SK-N-SH treated with all-trans-retinoic acid at 6 μM for 48 hours (cell line): Measurements from ENCODE around the gene PLPP1.

Experiments
- ATAC-seq: fragments of 200-7000 bp; cut with Tn5 transposase; 3 replicates; pipeline ENCODE4 v1.9.1; 2020; ENCODE audit warnings: mild to moderate bottlenecking, moderate library complexity
- ARNTL ChIP-seq: fragments of 450-650 bp; formaldehyde crosslinking; IDR thresholded peaks from 2 replicates; pipeline ENCODE4 v1.5.0; 2020; ENCODE audit warnings: low read depth, mild to moderate bottlenecking, moderate library complexity, borderline replicate concordance
- BACH2 ChIP-seq: fragments of 250-450 bp; sonication (Bioruptor Pico); IDR thresholded peaks from 2 replicates; pipeline ENCODE4 v1.9.0; 2021; ENCODE audit warnings: mild to moderate bottlenecking, borderline replicate concordance
- CSDC2 ChIP-seq: fragments of 250-450 bp; sonication (Bioruptor Pico); IDR thresholded peaks from 2 replicates; pipeline ENCODE4 v1.5.0; 2020; ENCODE audit warnings: mild to moderate bottlenecking, moderate library complexity
- ESRRG ChIP-seq: fragments of 250-450 bp; sonication (Bioruptor Pico); IDR thresholded peaks from 2 replicates; pipeline ENCODE4 v1.6.1; 2021; ENCODE audit warnings: mild to moderate bottlenecking
- ISL1 ChIP-seq: fragments of 250-450 bp; sonication (Bioruptor Pico); IDR thresholded peaks from 2 replicates; pipeline ENCODE4 v2.1.2; 2022; ENCODE audit warnings: mild to moderate bottlenecking, moderate library complexity
- PATZ1 ChIP-seq: fragments of 250-450 bp; sonication (Bioruptor Pico); IDR thresholded peaks from 2 replicates; pipeline ENCODE4 v1.8.0; 2020; ENCODE audit warnings: mild to moderate bottlenecking, moderate library complexity, borderline replicate concordance
- RARB ChIP-seq: fragments of 250-450 bp; sonication (Bioruptor Pico); IDR thresholded peaks from 2 replicates; pipeline ENCODE4 v1.8.0; 2021; ENCODE audit warnings: mild to moderate bottlenecking, moderate library complexity
- SNAI2 ChIP-seq: fragments of 250-450 bp; sonication (Bioruptor Pico); IDR thresholded peaks from 2 replicates; pipeline ENCODE4 v1.5.0; 2020; ENCODE audit warnings: mild to moderate bottlenecking, moderate library complexity
- TCF4 ChIP-seq: fragments of 250-450 bp; sonication (Bioruptor Pico); IDR thresholded peaks from 2 replicates; pipeline ENCODE4 v1.8.0; 2021; ENCODE audit warnings: mild to moderate bottlenecking, moderate library complexity, borderline replicate concordance
- TOX ChIP-seq: fragments of 250-450 bp; sonication (Bioruptor Pico); IDR thresholded peaks from 2 replicates; pipeline ENCODE4 v1.8.0; 2021; ENCODE audit warnings: mild to moderate bottlenecking, moderate library complexity, borderline replicate concordance
- ZFP30 ChIP-seq: fragments of 450-650 bp; formaldehyde crosslinking; IDR thresholded peaks from 2 replicates; pipeline ENCODE4 v1.5.0; 2022; ENCODE audit warnings: mild to moderate bottlenecking, moderate library complexity
- ZNF565 ChIP-seq: fragments of 450-650 bp; formaldehyde crosslinking; conservative IDR thresholded peaks from 2 replicates; pipeline ENCODE4 v1.5.0; 2020; ENCODE audit warnings: low read depth, mild to moderate bottlenecking, moderate library complexity
- ZNF8 ChIP-seq: fragments of 450-650 bp; formaldehyde crosslinking; IDR thresholded peaks from 2 replicates; pipeline ENCODE4 v1.5.0; 2020; ENCODE audit warnings: mild to moderate bottlenecking, moderate library complexity
- TF ChIP-seq, protein P1 (sequence below): fragments of 250-450 bp; sonication (Bioruptor Pico); IDR thresholded peaks from 2 replicates; pipeline ENCODE4 v1.5.0; 2020; ENCODE audit warnings: mild to moderate bottlenecking, moderate library complexity
- TF ChIP-seq, protein P2 (sequence below): fragments of 250-450 bp; sonication (Bioruptor Pico); IDR thresholded peaks from 2 replicates; pipeline ENCODE4 v1.5.1; 2021; ENCODE audit warnings: mild to moderate bottlenecking, moderate library complexity
- TF ChIP-seq, protein P3 (sequence below): fragments of 250-450 bp; sonication (Bioruptor Pico); IDR thresholded peaks from 2 replicates; pipeline ENCODE4 v1.8.0; 2021; ENCODE audit warnings: low read depth, mild to moderate bottlenecking, moderate library complexity, borderline replicate concordance

PLPP1 gene

GRCh38 chr5:55471468-55471867 lies 63.3 kb downstream of the PLPP1 start:
- no peak for ATAC-seq
- TF ChIP-seq ZFP30 (CRISPR knock-in tag) (no peak), BACH2 (CRISPR knock-in tag) (no peak), TOX (CRISPR knock-in tag) (no peak), ISL1 (no peak), ESRRG (CRISPR knock-in tag) (no peak), CSDC2 (CRISPR knock-in tag) (no peak), ZNF8 (CRISPR knock-in tag) (no peak), ARNTL (no peak), ZNF565 (CRISPR knock-in tag) (no peak), SNAI2 (CRISPR knock-in tag) (no peak), TCF4 (CRISPR knock-in tag) (no peak), RARB (CRISPR knock-in tag) (no peak), PATZ1 (CRISPR knock-in tag) (no peak)
- TF ChIP-seq, protein P1, sequence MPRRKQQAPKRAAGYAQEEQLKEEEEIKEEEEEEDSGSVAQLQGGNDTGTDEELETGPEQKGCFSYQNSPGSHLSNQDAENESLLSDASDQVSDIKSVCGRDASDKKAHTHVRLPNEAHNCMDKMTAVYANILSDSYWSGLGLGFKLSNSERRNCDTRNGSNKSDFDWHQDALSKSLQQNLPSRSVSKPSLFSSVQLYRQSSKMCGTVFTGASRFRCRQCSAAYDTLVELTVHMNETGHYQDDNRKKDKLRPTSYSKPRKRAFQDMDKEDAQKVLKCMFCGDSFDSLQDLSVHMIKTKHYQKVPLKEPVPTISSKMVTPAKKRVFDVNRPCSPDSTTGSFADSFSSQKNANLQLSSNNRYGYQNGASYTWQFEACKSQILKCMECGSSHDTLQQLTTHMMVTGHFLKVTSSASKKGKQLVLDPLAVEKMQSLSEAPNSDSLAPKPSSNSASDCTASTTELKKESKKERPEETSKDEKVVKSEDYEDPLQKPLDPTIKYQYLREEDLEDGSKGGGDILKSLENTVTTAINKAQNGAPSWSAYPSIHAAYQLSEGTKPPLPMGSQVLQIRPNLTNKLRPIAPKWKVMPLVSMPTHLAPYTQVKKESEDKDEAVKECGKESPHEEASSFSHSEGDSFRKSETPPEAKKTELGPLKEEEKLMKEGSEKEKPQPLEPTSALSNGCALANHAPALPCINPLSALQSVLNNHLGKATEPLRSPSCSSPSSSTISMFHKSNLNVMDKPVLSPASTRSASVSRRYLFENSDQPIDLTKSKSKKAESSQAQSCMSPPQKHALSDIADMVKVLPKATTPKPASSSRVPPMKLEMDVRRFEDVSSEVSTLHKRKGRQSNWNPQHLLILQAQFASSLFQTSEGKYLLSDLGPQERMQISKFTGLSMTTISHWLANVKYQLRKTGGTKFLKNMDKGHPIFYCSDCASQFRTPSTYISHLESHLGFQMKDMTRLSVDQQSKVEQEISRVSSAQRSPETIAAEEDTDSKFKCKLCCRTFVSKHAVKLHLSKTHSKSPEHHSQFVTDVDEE (CRISPR knock-in tag), result no peak
- TF ChIP-seq, protein P2, sequence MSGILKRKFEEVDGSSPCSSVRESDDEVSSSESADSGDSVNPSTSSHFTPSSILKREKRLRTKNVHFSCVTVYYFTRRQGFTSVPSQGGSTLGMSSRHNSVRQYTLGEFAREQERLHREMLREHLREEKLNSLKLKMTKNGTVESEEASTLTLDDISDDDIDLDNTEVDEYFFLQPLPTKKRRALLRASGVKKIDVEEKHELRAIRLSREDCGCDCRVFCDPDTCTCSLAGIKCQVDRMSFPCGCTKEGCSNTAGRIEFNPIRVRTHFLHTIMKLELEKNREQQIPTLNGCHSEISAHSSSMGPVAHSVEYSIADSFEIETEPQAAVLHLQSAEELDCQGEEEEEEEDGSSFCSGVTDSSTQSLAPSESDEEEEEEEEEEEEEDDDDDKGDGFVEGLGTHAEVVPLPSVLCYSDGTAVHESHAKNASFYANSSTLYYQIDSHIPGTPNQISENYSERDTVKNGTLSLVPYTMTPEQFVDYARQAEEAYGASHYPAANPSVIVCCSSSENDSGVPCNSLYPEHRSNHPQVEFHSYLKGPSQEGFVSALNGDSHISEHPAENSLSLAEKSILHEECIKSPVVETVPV (CRISPR knock-in tag), result no peak
- TF ChIP-seq, protein P3, sequence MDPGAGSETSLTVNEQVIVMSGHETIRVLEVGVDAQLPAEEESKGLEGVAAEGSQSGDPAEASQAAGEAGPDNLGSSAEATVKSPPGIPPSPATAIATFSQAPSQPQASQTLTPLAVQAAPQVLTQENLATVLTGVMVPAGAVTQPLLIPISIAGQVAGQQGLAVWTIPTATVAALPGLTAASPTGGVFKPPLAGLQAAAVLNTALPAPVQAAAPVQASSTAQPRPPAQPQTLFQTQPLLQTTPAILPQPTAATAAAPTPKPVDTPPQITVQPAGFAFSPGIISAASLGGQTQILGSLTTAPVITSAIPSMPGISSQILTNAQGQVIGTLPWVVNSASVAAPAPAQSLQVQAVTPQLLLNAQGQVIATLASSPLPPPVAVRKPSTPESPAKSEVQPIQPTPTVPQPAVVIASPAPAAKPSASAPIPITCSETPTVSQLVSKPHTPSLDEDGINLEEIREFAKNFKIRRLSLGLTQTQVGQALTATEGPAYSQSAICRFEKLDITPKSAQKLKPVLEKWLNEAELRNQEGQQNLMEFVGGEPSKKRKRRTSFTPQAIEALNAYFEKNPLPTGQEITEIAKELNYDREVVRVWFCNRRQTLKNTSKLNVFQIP (CRISPR knock-in tag), result no peak

DNA sequence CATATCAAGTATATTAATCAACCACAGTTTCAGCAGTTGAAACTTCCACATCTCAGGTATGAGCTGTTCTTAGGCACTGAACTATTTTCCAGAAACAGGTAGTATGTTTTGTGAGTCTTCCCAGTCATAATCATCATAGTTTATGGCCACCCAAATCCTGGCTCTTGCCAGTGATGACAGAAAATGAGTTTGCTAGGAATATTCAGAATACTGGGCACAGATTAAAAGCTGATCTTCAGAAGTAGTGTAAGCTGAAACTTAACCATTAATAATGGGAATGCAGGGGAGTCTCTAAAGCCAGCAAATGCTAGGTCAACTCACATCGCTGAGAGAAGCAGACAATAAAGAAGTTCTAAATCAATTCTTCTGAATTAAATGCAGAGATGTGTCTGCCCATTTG lies 64.5 kb downstream of the PLPP1 start:
- no peak for ATAC-seq

More for the DNA sequence above, 64.5 kb downstream of the PLPP1 start:
- TF ChIP-seq, protein P1 (CRISPR knock-in tag), result no peak
- no peak for TF ChIP-seq ZNF565 (CRISPR knock-in tag)
- no peak for TF ChIP-seq ZFP30 (CRISPR knock-in tag)
- TF ChIP-seq, protein P2 (CRISPR knock-in tag), result no peak
